H1 (cell line): Measurements from ENCODE around the gene CASK.

ENCODE experiments used
- CBX5 ChIP-seq: fragments of 300-800, 300-1000 bp; sonication (generic); IDR thresholded peaks from 2 replicates; pipeline ENCODE4 v1.7.1; 2016; ENCODE audit warnings: antibody characterized with exemption, low read length, low read depth
- KDM5A ChIP-seq: fragments of 200-600 bp; IDR thresholded peaks from 2 replicates; pipeline ENCODE4 v1.7.1; 2012; ENCODE audit warnings: mild to moderate bottlenecking, low read length, inconsistent platforms, mixed read lengths
- POLR2A ChIP-seq, 2 experiments: IDR thresholded peaks; 1 replicate in 1 of 2; 2 replicates in 1 of 2; pipeline ENCODE4 v1.6.1; 2011; ENCODE audit warnings: low read depth in 2 of 2, low read length in 2 of 2, mild to moderate bottlenecking in 2 of 2; ENCODE audit errors: control extremely low read depth in 1 of 2
- SIN3A ChIP-seq, 2 experiments: IDR thresholded peaks in 1 of 2; conservative IDR thresholded peaks in 1 of 2; 2 replicates each; pipeline ENCODE4 v1.6.1; 2011 to 2012; ENCODE audit warnings: low read length in 2 of 2, improper control_type of control experiment in 1 of 2, low read depth in 1 of 2, mild to moderate bottlenecking in 1 of 2
- YY1 ChIP-seq: IDR thresholded peaks from 2 replicates; pipeline ENCODE4 v1.6.1; 2011; ENCODE audit warnings: low read depth, mild to moderate bottlenecking, low read length
- TF ChIP-seq, protein P1 (sequence below), 3 experiments: IDR thresholded peaks; 1 replicate in 2 of 3; 2 replicates in 1 of 3; pipeline versions ENCODE4 v1.5.1 to v1.6.1; 2011; ENCODE audit warnings: low read length in 3 of 3, mild to moderate bottlenecking in 3 of 3, inconsistent platforms in 2 of 3, low read depth in 1 of 3, moderate library complexity in 1 of 3; ENCODE audit not compliant: insufficient read depth in 1 of 3; ENCODE audit errors: control extremely low read depth in 1 of 3
- TF ChIP-seq, protein P2 (sequence below): IDR thresholded peaks from 2 replicates; pipeline ENCODE4 v1.6.1; 2012; ENCODE audit warnings: inconsistent platforms

DNA sequence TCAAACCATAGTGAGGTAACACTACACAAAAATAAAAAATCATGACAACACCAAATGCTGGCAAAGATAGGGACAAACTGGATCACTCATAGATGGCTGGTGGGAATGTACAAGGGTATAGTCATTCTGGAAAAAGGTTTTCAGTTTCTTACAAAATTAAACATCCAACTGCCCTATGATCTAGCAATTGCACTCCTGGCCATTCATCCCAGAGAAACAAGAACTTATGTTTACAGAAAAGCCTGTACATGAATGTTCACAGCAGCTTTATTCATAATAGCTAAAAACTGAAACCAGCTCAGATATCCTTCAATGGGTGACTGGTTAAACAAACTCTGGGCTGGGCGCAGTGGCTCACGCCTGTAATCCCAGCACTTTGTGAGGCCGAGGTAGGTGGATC is 432.9 kb downstream of the CASK start:
- TF ChIP-seq, protein P1, sequence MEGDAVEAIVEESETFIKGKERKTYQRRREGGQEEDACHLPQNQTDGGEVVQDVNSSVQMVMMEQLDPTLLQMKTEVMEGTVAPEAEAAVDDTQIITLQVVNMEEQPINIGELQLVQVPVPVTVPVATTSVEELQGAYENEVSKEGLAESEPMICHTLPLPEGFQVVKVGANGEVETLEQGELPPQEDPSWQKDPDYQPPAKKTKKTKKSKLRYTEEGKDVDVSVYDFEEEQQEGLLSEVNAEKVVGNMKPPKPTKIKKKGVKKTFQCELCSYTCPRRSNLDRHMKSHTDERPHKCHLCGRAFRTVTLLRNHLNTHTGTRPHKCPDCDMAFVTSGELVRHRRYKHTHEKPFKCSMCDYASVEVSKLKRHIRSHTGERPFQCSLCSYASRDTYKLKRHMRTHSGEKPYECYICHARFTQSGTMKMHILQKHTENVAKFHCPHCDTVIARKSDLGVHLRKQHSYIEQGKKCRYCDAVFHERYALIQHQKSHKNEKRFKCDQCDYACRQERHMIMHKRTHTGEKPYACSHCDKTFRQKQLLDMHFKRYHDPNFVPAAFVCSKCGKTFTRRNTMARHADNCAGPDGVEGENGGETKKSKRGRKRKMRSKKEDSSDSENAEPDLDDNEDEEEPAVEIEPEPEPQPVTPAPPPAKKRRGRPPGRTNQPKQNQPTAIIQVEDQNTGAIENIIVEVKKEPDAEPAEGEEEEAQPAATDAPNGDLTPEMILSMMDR (IDR thresholded peaks at IDR 0.05; ENCODE audit: control extremely low read depth in 1 of 3, insufficient read depth in 1 of 3, low read depth in 1 of 3, low read length in 3 of 3): no peak
- TF ChIP-seq SIN3A (conservative IDR thresholded peaks at IDR 0.05 in 1 of 2, IDR thresholded peaks at IDR 0.05 in 1 of 2; ENCODE audit: low read depth in 1 of 2, low read length in 2 of 2) (no peak), POLR2A (IDR thresholded peaks at IDR 0.05; ENCODE audit: control extremely low read depth in 1 of 2, low read depth in 2 of 2, low read length in 2 of 2) (no peak), KDM5A (no peak), CBX5 (no peak), YY1 (no peak)
- TF ChIP-seq, protein P2, sequence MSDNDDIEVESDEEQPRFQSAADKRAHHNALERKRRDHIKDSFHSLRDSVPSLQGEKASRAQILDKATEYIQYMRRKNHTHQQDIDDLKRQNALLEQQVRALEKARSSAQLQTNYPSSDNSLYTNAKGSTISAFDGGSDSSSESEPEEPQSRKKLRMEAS: no peak
